Hepatocyte (in vitro differentiated cells): ENCODE results near the gene C1QTNF8.

Source experiments
- EZH2phosphoT487 ChIP-seq: fragments of 200-600 bp; sonication (generic); IDR thresholded peaks from one replicate; pipeline ENCODE4 v1.6.1; 2018; ENCODE audit warnings: antibody characterized with exemption, mild to moderate bottlenecking, low read depth, moderate library complexity; ENCODE audit not compliant: unreplicated experiment, severe bottlenecking
- TF ChIP-seq, protein P1 (sequence below): fragments of 200-600 bp; sonication (generic); IDR thresholded peaks from 2 replicates; pipeline ENCODE4 v1.5.1; 2016; ENCODE audit warnings: antibody characterized with exemption, mild to moderate bottlenecking; ENCODE audit not compliant: poor library complexity

DNA sequence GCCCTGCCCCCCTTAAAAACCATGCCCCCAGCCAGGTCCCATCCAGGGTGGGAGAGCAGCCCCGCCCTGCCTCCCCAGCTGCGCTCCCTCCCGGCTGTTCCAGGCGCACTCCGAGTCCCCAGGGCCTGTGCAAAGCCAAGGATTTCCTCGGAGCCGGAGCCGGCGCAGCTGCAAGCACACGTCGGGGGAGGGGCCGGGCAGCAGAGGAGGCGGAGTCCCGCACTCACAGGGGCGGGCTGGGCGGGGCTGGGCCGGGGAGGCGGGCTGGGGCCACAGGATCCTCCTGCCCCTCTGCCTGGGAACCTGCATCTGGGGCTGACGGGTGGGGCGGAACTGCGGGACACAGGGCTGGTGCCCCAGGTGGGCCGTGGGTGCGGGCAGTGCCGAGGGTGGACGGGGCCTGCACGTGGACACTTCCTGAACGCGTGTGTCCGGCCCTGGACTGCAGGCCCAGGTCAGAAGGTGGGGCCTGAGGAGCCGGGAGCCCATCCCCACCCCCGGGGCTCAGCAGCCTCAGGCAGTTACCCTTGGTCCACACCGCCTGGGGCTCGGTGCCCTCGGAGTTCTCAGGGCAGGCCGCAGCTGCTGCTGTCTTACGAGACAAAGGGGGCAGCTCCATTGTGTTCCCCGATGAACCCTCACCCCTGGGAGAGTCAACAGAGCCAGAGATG lies 47.5 kb downstream of the C1QTNF8 start:
- TF ChIP-seq EZH2phosphoT487, result no peak
- TF ChIP-seq, protein P1, sequence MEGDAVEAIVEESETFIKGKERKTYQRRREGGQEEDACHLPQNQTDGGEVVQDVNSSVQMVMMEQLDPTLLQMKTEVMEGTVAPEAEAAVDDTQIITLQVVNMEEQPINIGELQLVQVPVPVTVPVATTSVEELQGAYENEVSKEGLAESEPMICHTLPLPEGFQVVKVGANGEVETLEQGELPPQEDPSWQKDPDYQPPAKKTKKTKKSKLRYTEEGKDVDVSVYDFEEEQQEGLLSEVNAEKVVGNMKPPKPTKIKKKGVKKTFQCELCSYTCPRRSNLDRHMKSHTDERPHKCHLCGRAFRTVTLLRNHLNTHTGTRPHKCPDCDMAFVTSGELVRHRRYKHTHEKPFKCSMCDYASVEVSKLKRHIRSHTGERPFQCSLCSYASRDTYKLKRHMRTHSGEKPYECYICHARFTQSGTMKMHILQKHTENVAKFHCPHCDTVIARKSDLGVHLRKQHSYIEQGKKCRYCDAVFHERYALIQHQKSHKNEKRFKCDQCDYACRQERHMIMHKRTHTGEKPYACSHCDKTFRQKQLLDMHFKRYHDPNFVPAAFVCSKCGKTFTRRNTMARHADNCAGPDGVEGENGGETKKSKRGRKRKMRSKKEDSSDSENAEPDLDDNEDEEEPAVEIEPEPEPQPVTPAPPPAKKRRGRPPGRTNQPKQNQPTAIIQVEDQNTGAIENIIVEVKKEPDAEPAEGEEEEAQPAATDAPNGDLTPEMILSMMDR, result no peak
